ENCODE measurements around the gene PLOD1. TPM values are rescaled to one million over a fixed set of nuclear protein-coding genes. Genes with fewer than 3 reads are reported as not detected.

PLOD1 gene
- total RNA-seq, 1 donor from 2014 or later = 79.9 TPM

DNA sequence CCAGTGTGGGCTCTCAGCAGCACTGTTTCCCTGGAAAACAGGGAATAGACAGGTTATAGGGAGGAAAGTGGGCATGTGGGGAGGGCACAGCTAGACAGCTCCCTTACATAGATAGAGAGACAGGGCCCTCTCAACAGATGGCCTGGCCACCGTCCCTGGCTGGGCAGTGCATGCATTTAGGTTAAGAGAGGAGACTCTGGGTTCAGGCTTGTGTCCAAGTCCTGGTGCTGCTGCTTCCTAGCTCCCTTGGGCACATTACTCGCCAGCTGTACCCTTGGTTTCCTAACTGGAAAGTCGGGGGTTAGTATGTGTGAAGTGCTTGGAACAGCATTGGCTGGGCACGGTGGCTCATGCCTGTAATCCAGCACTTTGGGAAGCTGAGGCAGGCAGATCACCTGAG is 9.1 kb downstream of the PLOD1 start:
- no peak for DNase-seq (ENCODE audit: low spot score in 2 of 2)
- H3K4me1 ChIP-seq = no peaks in the 10 kb centered on the region
- TF ChIP-seq, protein P1, sequence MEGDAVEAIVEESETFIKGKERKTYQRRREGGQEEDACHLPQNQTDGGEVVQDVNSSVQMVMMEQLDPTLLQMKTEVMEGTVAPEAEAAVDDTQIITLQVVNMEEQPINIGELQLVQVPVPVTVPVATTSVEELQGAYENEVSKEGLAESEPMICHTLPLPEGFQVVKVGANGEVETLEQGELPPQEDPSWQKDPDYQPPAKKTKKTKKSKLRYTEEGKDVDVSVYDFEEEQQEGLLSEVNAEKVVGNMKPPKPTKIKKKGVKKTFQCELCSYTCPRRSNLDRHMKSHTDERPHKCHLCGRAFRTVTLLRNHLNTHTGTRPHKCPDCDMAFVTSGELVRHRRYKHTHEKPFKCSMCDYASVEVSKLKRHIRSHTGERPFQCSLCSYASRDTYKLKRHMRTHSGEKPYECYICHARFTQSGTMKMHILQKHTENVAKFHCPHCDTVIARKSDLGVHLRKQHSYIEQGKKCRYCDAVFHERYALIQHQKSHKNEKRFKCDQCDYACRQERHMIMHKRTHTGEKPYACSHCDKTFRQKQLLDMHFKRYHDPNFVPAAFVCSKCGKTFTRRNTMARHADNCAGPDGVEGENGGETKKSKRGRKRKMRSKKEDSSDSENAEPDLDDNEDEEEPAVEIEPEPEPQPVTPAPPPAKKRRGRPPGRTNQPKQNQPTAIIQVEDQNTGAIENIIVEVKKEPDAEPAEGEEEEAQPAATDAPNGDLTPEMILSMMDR (IDR thresholded peaks at IDR 0.05) = no peak
- no peak overlapping the region for H3K27ac ChIP-seq
- H3K27me3 ChIP-seq = no peaks in the 10 kb centered on the region
- intact Hi-C loops (cut with DNase I) = no loop called here
- H3K9me3 ChIP-seq = no peaks in the 10 kb centered on the region
- H3K36me3 ChIP-seq = peaks cover 2 to 4% of the 10 kb centered on the region in 2 donors
- H3K4me3 ChIP-seq = no peak overlapping the region

DNA sequence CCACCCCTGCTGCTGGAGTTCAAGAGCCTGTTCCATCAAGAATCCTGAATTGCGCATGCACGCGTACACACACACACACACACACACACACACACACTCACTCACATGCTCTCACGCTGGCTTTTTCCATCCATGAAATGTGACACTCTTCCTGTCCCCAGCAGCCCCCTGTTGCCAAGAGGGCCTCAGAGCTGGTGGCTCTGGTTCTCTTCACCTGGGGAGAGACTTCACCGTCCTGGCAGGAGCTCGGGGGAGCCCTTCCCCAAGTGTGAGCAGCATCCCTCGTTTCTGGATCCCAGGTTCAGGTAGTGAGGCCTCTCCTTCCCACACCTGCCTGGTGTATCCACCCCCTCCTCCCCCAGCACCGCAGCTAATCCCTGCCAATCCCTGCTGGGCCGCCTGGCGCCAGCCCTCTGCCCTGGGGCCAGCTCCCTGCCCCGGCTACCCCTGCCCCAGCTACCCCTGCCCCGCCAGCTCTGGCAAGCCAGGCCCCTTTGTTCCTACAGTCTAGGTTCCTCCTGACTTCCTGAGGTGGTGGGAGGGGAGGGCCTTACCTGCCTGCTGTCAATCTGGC is 9.9 kb downstream of the PLOD1 start:
- H3K27me3 ChIP-seq = no peaks in the 10 kb centered on the region
- H3K9me3 ChIP-seq = no peaks in the 10 kb centered on the region
- TF ChIP-seq, protein P1 (IDR thresholded peaks at IDR 0.05) = no peak
- no peaks in the 10 kb centered on the region for H3K4me1 ChIP-seq
- no peak for DNase-seq (ENCODE audit: low spot score in 2 of 2)
- peaks cover 4 to 5% of the 10 kb centered on the region in 2 donors for H3K36me3 ChIP-seq
- intact Hi-C loops (cut with DNase I) = no loop called here
- no peak overlapping the region for H3K27ac ChIP-seq
- no peak overlapping the region for H3K4me3 ChIP-seq

DNA sequence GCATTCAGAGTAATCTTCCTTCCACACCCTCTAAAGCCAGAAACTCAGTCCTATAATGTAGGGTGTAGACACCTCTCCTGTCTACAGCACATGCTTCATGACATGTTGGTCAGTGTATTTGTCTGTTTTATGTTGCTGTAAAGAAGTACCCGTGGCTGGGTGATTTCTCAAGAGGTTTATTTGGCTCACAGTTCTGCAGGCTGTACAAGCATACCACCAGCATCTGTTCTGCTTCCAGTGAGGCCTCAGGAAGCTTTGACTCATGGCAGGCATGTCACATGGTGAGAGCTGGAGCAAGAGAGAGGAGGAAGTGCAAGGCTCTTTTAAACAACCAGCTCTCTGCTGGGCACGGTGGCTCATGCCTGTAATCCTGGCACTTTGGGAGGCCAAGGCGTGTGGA is 12.1 kb downstream of the PLOD1 start:
- intact Hi-C loops (cut with DNase I) = no loop called here
- H3K27ac ChIP-seq = no peak overlapping the region
- H3K36me3 ChIP-seq = peaks cover 16 to 18% of the 10 kb centered on the region in 2 donors
- H3K9me3 ChIP-seq = no peaks in the 10 kb centered on the region
- TF ChIP-seq, protein P1 (IDR thresholded peaks at IDR 0.05) = no peak
- no peak for DNase-seq (ENCODE audit: low spot score in 2 of 2)
- no peaks in the 10 kb centered on the region for H3K27me3 ChIP-seq
- H3K4me3 ChIP-seq = no peak overlapping the region
- H3K4me1 ChIP-seq = no peaks in the 10 kb centered on the region

DNA sequence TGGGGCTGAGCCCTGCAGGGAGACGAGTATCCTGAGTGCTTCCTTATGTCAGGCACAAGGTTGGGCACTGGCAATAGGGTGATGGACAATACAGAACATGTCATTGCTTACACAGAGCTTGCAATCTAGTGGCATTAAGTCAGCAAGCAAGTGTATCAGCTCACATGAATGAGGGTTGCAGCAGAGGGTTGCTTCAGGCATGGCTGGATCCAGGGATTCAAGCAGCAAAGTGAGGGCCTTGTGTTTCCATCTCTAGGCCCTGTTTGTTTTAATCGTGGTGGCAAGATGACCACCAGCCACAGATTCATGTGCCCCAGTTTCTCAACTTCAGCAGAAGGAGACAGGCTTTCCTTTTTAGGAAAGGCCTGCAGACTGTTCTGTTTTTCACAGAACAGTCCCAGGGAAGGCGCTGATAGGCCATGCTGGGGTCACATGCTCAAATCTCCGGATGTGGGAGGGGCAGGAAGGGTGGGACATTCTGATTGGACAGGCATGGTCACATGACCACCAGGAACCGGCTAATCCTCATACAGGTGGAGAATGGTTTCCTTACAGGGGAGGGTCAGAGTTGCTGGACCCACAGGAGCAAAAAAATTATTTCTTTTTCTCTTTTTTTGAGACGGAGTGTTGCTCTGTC is 14.4 kb downstream of the PLOD1 start:
- Histone ChIP-seq H3K4me1 (no peaks in the 10 kb centered on the region), H3K9me3 (no peaks in the 10 kb centered on the region), H3K36me3 (peaks cover 16 to 26% of the 10 kb centered on the region in 2 donors), H3K4me3 (no peak overlapping the region), H3K27ac (no peak overlapping the region), H3K27me3 (no peaks in the 10 kb centered on the region)
- no peak for DNase-seq (ENCODE audit: low spot score in 2 of 2)
- TF ChIP-seq, protein P1 (IDR thresholded peaks at IDR 0.05) = no peak
- intact Hi-C loops (cut with DNase I) = no loop called here

DNA sequence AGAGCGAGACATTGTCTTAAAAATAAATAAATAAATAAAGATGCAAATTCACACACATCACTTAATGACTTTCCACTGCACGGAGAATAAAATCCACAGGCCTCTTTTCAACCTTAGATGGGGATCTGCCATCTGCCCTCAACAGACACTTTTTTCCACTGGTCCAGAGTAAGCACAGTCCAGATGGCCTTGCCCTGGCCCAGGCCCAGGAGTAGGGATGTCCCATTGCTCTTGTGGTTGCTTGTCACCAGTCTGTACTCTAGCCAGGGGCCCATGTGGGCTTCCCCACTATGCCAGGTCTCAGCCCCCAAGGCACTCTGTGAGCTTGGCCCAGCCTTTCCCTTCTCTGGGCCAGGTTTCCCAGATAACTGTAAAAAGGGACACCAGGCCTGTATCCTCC is 17.4 kb downstream of the PLOD1 start:
- Histone ChIP-seq H3K4me1 (no peaks in the 10 kb centered on the region), H3K4me3 (no peak overlapping the region), H3K27me3 (no peaks in the 10 kb centered on the region), H3K9me3 (no peaks in the 10 kb centered on the region), H3K27ac (no peak overlapping the region), H3K36me3 (peaks cover 34 to 43% of the 10 kb centered on the region in 2 donors)
- DNase-seq (ENCODE audit: low spot score in 2 of 2) = no peak
- intact Hi-C loops (cut with DNase I) = no loop called here
- TF ChIP-seq, protein P1 (IDR thresholded peaks at IDR 0.05) = no peak

All from ascending aorta (tissue), 2 donors.